ENCODE data around the gene FRY. TPM values are rescaled to one million over a fixed set of nuclear protein-coding genes. Genes with fewer than 3 reads are reported as not detected.

FRY gene
- total and polyA plus RNA-seq, 10 of the 15 experiments (the other 5 are each of a cell fraction or from before 2014, with no cell fraction given), result 0.18 to 1.4 (median 0.30) TPM

- TF ChIP-seq CUX1 (IDR thresholded peaks at IDR 0.05; ENCODE audit: insufficient replicate concordance, low read depth, low read length), result no peak
- no peak for TF ChIP-seq RB1 (IDR thresholded peaks at IDR 0.05; ENCODE audit: borderline replicate concordance)
These were observed 61.4 kb downstream of the FRY start (continued) for GRCh38 chr13:32093006-32093405.

GRCh38 chr13:32098272-32098671 lies 66.7 kb downstream of the FRY start:
- Histone ChIP-seq H3K9ac (ENCODE audit: control insufficient read depth, insufficient read depth, low read length) (no peak overlapping the region), H4K20me1 (ENCODE audit: control insufficient read depth, insufficient read depth) (no peaks in the 10 kb centered on the region), H3K36me3 (ENCODE audit: control insufficient read depth in 2 of 2, insufficient read depth in 2 of 2, low read length in 1 of 2) (no peaks in the 10 kb centered on the region), H3K79me2 (ENCODE audit: control insufficient read depth, insufficient read depth, low read length) (no peaks in the 10 kb centered on the region), H3K4me1 (ENCODE audit: control insufficient read depth, insufficient read depth, low read length) (no peaks in the 10 kb centered on the region), H3K4me3 (no peak overlapping the region), H2AFZ (ENCODE audit: control insufficient read depth, low read depth, low read length) (no peak overlapping the region), H3K27me3 (replicated peaks in 1 of 2; ENCODE audit: control insufficient read depth in 2 of 2, insufficient read depth in 2 of 2, low read length in 1 of 2) (no peaks in the 10 kb centered on the region), H3K9me3 (replicated peaks; ENCODE audit: control insufficient read depth, insufficient read depth, low read length) (no peaks in the 10 kb centered on the region), H3K4me2 (ENCODE audit: control insufficient read depth, insufficient read depth) (no peak overlapping the region), H3K27ac (ENCODE audit: control insufficient read depth, insufficient read depth) (no peak overlapping the region)
- in situ Hi-C loops (cut with MboI), result no loop called here
- ChIA-PET POLR2A (no interaction called here), RAD21 (ENCODE audit: unreplicated experiment) (no interaction called here), SMC1A (ENCODE audit: uncharacterized antibody, unreplicated experiment) (no interaction called here), CTCF (no interaction called here)
- intact Hi-C loops (cut with micrococcal nuclease; ENCODE audit: unreplicated experiment), result no loop called here
- no peak for TF ChIP-seq SRF (IDR thresholded peaks at IDR 0.05; ENCODE audit: low read depth in 2 of 2, low read length in 2 of 2)
- no peak for TF ChIP-seq MEF2A (IDR thresholded peaks at IDR 0.05; ENCODE audit: insufficient read depth, low read depth, low read length)
- TF ChIP-seq ZBTB33 (IDR thresholded peaks at IDR 0.05), result no peak
- no peak for TF ChIP-seq ZNF24 (IDR thresholded peaks at IDR 0.05)
- TF ChIP-seq NRF1 (conservative IDR thresholded peaks at IDR 0.05; ENCODE audit: low read depth, low read length), result no peak
- TF ChIP-seq PRDM15 (CRISPR knock-in tag; IDR thresholded peaks at IDR 0.05), result no peak
- no peak for TF ChIP-seq USF2 (IDR thresholded peaks at IDR 0.05; ENCODE audit: borderline replicate concordance, low read depth, low read length)
- FAIRE-seq (no peak), DNase-seq (ENCODE audit: low read depth, low spot score) (no peak), ATAC-seq (no peak)
- 33% methylated on average over 3 of the region's 3 CpGs for WGBS (ENCODE audit: insufficient coverage, insufficient replicate concordance, low lambda C conversion rate, missing lambda C conversion rate)
- no TSS peak for BruUV-seq (replicated peaks)
